H1 (cell line): ENCODE results near the gene ALPI. TPM values are rescaled to one million over a fixed set of nuclear protein-coding genes. Genes with fewer than 3 reads are reported as not detected.
A peak's percentile ranks its signal among the peaks of the same experiment; 100 is the strongest.

ENCODE experiments used
- CTCF ChIA-PET: fragments of 300-600 bp; sonication (Branson Sonifier 250); formaldehyde crosslinking; loops from one replicate; lab custom pipeline; 2021; ENCODE audit not compliant: partially characterized antibody; lab: Charles Lee
- POLR2A ChIA-PET: fragments of 300-600 bp; sonication (Branson Sonifier 250); formaldehyde crosslinking; loops from one replicate; lab custom pipeline; 2021; ENCODE audit warnings: inconsistent platforms; ENCODE audit not compliant: partially characterized antibody; lab: Charles Lee
- DNase-seq, 2 experiments: peaks; one replicate each; pipeline versions ENCODE4 v3.0.0 to v3.0.0-alpha.2; 2010 to 2022; ENCODE audit warnings: low spot score in 2 of 2, low read depth in 1 of 2, mixed read lengths in 1 of 2
- FAIRE-seq: peaks from 2 replicates; lab custom pipeline; 2011; peaks lifted over from hg19 to GRCh38; lab: Jason Lieb, UNC
- H2AFZ ChIP-seq: 2 replicates; pipeline ENCODE4 v1.8.1; 2012; ENCODE audit warnings: low read length, inconsistent platforms
- H2AK5ac ChIP-seq: 2 replicates; pipeline ENCODE4 v1.6.1; 2013; ENCODE audit warnings: low read depth, low read length
- H2BK120ac ChIP-seq: replicated peaks from 2 replicates; pipeline ENCODE3; 2013; ENCODE audit warnings: low read depth, low read length, inconsistent platforms
- H2BK12ac ChIP-seq: 2 replicates; pipeline ENCODE4 v1.6.1; 2013; ENCODE audit warnings: low read depth, low read length
- H2BK15ac ChIP-seq: 2 replicates; pipeline ENCODE4 v1.6.1; 2013; ENCODE audit warnings: low read length
- H2BK20ac ChIP-seq: 2 replicates; pipeline ENCODE4 v1.6.1; 2013; ENCODE audit warnings: low read length
- H2BK5ac ChIP-seq: 2 replicates; pipeline ENCODE4 v1.6.1; 2013; ENCODE audit warnings: low read depth, low read length
- H3K14ac ChIP-seq: 2 replicates; pipeline ENCODE4 v1.6.1; 2013; ENCODE audit warnings: inconsistent platforms; ENCODE audit not compliant: insufficient read length
- H3K18ac ChIP-seq: 2 replicates; pipeline ENCODE4 v1.6.1; 2013; ENCODE audit warnings: low read length; ENCODE audit errors: extremely low read depth
- H3K23ac ChIP-seq: 2 replicates; pipeline ENCODE4 v1.6.1; 2013; ENCODE audit warnings: inconsistent platforms; ENCODE audit not compliant: insufficient read length
- H3K23me2 ChIP-seq: 2 replicates; pipeline ENCODE4 v1.6.1; 2013; ENCODE audit warnings: low read depth, low read length
- H3K27ac ChIP-seq: 2 replicates; pipeline ENCODE4 v1.6.1; 2011; ENCODE audit warnings: low read depth, low read length, inconsistent platforms
- H3K27me3 ChIP-seq, 4 experiments: replicated peaks in 1 of 4; 1 replicate in 1 of 4; 2 replicates in 3 of 4; pipeline versions ENCODE4 v1.6.1 to v1.8.1; 2011 to 2013; ENCODE audit warnings: low read length in 3 of 4, mild to moderate bottlenecking in 3 of 4, inconsistent platforms in 2 of 4, mixed read lengths in 2 of 4, moderate library complexity in 1 of 4; ENCODE audit not compliant: control insufficient read depth in 3 of 4, insufficient read depth in 3 of 4; ENCODE audit errors: extremely low read depth in 1 of 4
- H3K36me3 ChIP-seq, 4 experiments: 2 replicates each; pipeline versions ENCODE4 v1.6.1 to v1.8.1; 2011 to 2013; ENCODE audit warnings: mild to moderate bottlenecking in 4 of 4, low read length in 3 of 4, moderate library complexity in 2 of 4, control low read depth in 1 of 4, inconsistent platforms in 1 of 4; ENCODE audit not compliant: insufficient read depth in 4 of 4, control insufficient read depth in 2 of 4
- H3K4ac ChIP-seq: replicated peaks from 2 replicates; pipeline ENCODE3; 2013; ENCODE audit warnings: low read length, low read depth, mixed read lengths, inconsistent platforms; ENCODE audit not compliant: insufficient read length
- H3K4me1 ChIP-seq, 4 experiments: replicated peaks in 1 of 4; 1 replicate in 1 of 4; 2 replicates in 3 of 4; pipeline versions ENCODE4 v1.6.1 to v1.8.1; 2011 to 2013; ENCODE audit warnings: low read length in 3 of 4, inconsistent platforms in 2 of 4, mixed read lengths in 1 of 4; ENCODE audit not compliant: insufficient read depth in 4 of 4, control insufficient read depth in 3 of 4
- H3K4me2 ChIP-seq, 2 experiments: 2 replicates each; pipeline versions ENCODE4 v1.6.1 to v1.8.1; 2011 to 2013; ENCODE audit warnings: low read depth in 2 of 2, low read length in 2 of 2, control low read depth in 1 of 2, inconsistent platforms in 1 of 2, mild to moderate bottlenecking in 1 of 2; ENCODE audit not compliant: insufficient read depth in 1 of 2
- H3K4me3 ChIP-seq, 4 experiments: fragments of 200-600, 300-600 bp in 1 of 4; sonication (generic), shearing (Covaris generic), sonication (Bioruptor Twin) in 1 of 4; 2 replicates each; pipeline versions ENCODE4 v1.5.1 to v1.8.1; 2011 to 2016; ENCODE audit warnings: low read length in 4 of 4, low read depth in 3 of 4, control low read depth in 2 of 4, inconsistent platforms in 2 of 4, mild to moderate bottlenecking in 2 of 4, mixed read lengths in 1 of 4, moderate library complexity in 1 of 4; ENCODE audit not compliant: insufficient read depth in 2 of 4; ENCODE audit errors: extremely low read depth in 1 of 4
- H3K56ac ChIP-seq: replicated peaks from 2 replicates; pipeline ENCODE3; 2013; ENCODE audit warnings: low read depth, mild to moderate bottlenecking, mixed read lengths, low read length, inconsistent platforms; ENCODE audit not compliant: insufficient read length
- H3K79me1 ChIP-seq: 2 replicates; pipeline ENCODE4 v1.6.1; 2013; ENCODE audit warnings: low read depth, low read length, control low read depth
- H3K79me2 ChIP-seq, 2 experiments: 2 replicates each; pipeline versions ENCODE4 v1.6.1 to v1.8.1; 2012 to 2013; ENCODE audit warnings: low read length in 2 of 2, mild to moderate bottlenecking in 2 of 2, inconsistent platforms in 1 of 2; ENCODE audit not compliant: insufficient read depth in 2 of 2, control insufficient read depth in 1 of 2
- H3K9ac ChIP-seq, 4 experiments: replicated peaks in 1 of 4; 1 replicate in 1 of 4; 2 replicates in 3 of 4; pipeline versions ENCODE4 v1.6.1 to v1.8.1; 2011 to 2013; ENCODE audit warnings: low read depth in 3 of 4, low read length in 3 of 4, control low read depth in 2 of 4, mild to moderate bottlenecking in 2 of 4, moderate library complexity in 2 of 4, inconsistent platforms in 1 of 4; ENCODE audit errors: extremely low read depth in 1 of 4
- H3K9me3 ChIP-seq, 2 experiments: 2 replicates each; pipeline versions ENCODE4 v1.6.1 to v1.8.1; 2012 to 2013; ENCODE audit warnings: mild to moderate bottlenecking in 2 of 2, moderate library complexity in 2 of 2, control low read depth in 1 of 2, inconsistent platforms in 1 of 2, low read depth in 1 of 2, low read length in 1 of 2, mixed read lengths in 1 of 2; ENCODE audit not compliant: insufficient read depth in 2 of 2
- H4K20me1 ChIP-seq, 2 experiments: replicated peaks in 1 of 2; 2 replicates each; pipeline versions ENCODE3 to v1.8.1; 2011 to 2013; ENCODE audit warnings: inconsistent platforms in 2 of 2, low read length in 2 of 2, mild to moderate bottlenecking in 1 of 2; ENCODE audit not compliant: insufficient read depth in 2 of 2, control insufficient read depth in 1 of 2
- H4K5ac ChIP-seq: 2 replicates; pipeline ENCODE4 v1.6.1; 2013; ENCODE audit warnings: low read length, low read depth, mixed read lengths, inconsistent platforms; ENCODE audit not compliant: insufficient read length
- H4K8ac ChIP-seq: 2 replicates; pipeline ENCODE4 v1.8.0; 2013; ENCODE audit warnings: mild to moderate bottlenecking, moderate library complexity, low read length, inconsistent platforms; ENCODE audit not compliant: insufficient read depth; ENCODE audit errors: extremely low read depth
- H4K91ac ChIP-seq: replicated peaks from 2 replicates; pipeline ENCODE3; 2013; ENCODE audit warnings: low read length, mixed read lengths, inconsistent platforms; ENCODE audit not compliant: insufficient read length
- HDAC2 ChIP-seq, 2 experiments: fragments of 300-600 bp in 1 of 2; sonication (generic) in 1 of 2; IDR thresholded peaks; 2 replicates each; pipeline ENCODE4 v1.6.1; 2011 to 2012; ENCODE audit warnings: low read depth in 2 of 2, low read length in 2 of 2, mild to moderate bottlenecking in 2 of 2, moderate library complexity in 2 of 2, borderline replicate concordance in 1 of 2, inconsistent platforms in 1 of 2
- RAD21 ChIP-seq, 2 experiments: IDR thresholded peaks in 1 of 2; conservative IDR thresholded peaks in 1 of 2; 2 replicates each; pipeline ENCODE4 v1.6.1; 2011; ENCODE audit warnings: low read depth in 2 of 2, low read length in 2 of 2, improper control_type of control experiment in 1 of 2, inconsistent platforms in 1 of 2, mild to moderate bottlenecking in 1 of 2, moderate library complexity in 1 of 2
- TAF1 ChIP-seq: IDR thresholded peaks from 2 replicates; pipeline ENCODE4 v1.6.1; 2011; ENCODE audit warnings: mild to moderate bottlenecking, low read depth, low read length
- TAF7 ChIP-seq: optimal IDR thresholded peaks from 2 replicates; pipeline ENCODE3; 2011; ENCODE audit warnings: low read depth, mild to moderate bottlenecking, inconsistent platforms, low read length, moderate library complexity, borderline replicate concordance
- WGBS, 2 experiments: shearing (Covaris generic) in 1 of 2; methylation state at CpG; one replicate each; pipeline versions ENCODE4 v1.1.6 to v1.1.7; 2013 to 2015; ENCODE audit warnings: low lambda C conversion rate in 2 of 2, mixed read lengths in 2 of 2, inconsistent platforms in 1 of 2, low coverage in 1 of 2, missing lambda C conversion rate in 1 of 2; ENCODE audit not compliant: insufficient replicate concordance in 2 of 2, insufficient coverage in 1 of 2, insufficient read length in 1 of 2; ENCODE audit errors: extremely low coverage in 1 of 2, missing lambda C conversion rate in 1 of 2; 5-methylcytosine and 5-hydroxymethylcytosine counted together
- polyA plus RNA-seq, 7 experiments: library from polyadenylated mRNA; depleted of rRNA in 3 of 7; stranded (reverse) in 5 of 7; unstranded in 2 of 7; fragments of >200 nt in 5 of 7; fragments of 200-250 nt in 2 of 7; gene quantifications; 1 replicate in 5 of 7; 2 replicates in 1 of 7; 4 replicates in 1 of 7; pipeline versions ENCODE4 v1.2.1 to v1.2.3, GENCODE V29; 2011 to 2013; ENCODE audit warnings: missing spikeins in 2 of 7, mixed read lengths in 2 of 7
- total RNA-seq: library from RNA; stranded (reverse); fragmentation: NEBNext Ultra II Directional; extraction: Animal tissue kit (Norgen Biotek cat#: 25700); gene quantifications from 2 replicates; pipeline ENCODE4 v1.2.1, GENCODE V29; 2021
- TF ChIP-seq, protein P1 (sequence below): IDR thresholded peaks from 2 replicates; pipeline ENCODE4 v1.6.1; 2011; ENCODE audit warnings: low read length, improper control_type of control experiment
- TF ChIP-seq, protein P2 (sequence below): IDR thresholded peaks from 2 replicates; pipeline ENCODE4 v1.6.1; 2012; ENCODE audit warnings: inconsistent platforms

Gene ALPI
- total and polyA plus RNA-seq, 2 of the 8 experiments (the other 6 are each of a cell fraction or from before 2014, with no cell fraction given): not detected

DNA sequence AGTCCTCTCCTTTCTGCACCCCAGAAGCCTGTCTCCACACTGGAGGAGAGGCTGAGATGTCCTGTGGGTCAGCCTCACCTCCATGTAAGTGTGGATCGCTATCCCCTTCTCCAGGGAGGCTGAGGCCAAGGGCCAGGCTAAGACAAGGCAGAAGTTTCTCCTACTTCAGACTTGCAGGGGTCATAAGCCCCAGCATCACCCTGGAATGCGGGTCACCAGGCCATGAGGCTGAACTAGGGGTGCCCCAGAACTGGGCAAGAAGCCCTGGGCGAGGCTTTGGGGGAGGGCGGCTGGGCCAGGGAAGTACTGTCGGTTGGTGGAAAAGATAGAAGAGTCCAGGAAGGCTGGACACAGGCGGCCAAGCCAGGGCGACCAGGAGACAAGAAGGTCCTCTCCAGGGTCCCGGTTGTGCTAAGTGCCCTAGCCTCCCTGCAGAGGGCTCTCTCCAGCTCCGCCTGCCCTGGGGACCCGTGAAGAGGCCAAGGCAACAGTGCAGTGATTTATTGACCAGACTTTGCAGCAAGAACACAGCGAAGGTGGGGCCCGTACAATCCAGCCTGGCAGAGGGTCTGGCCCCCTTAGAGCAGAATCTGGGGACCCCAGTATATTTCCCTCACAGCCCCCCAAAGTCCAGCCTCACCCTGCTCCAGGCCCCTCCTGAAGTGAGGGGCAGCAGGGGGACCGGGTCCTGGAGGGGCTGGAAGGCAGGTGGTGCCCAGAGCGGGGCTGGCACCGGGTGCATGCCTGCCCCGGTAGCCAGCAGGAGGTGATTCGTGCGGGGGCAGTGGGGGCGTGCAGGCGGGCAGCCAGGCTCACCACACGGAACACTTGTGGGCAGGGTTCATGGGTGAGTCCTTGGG lies 23.6 kb downstream of the ALPI start:
- WGBS, 2 experiments: 83% methylated on average over 19 of the region's 21 CpGs; no CpG with 5 or more reads in 1 of the 2 experiments
- Histone ChIP-seq H2AFZ (no peak overlapping the region), H3K4me2 (no peak overlapping the region), H3K4me3 (no peak overlapping the region), H2BK20ac (no peak overlapping the region), H3K79me2 (no peaks in the 10 kb centered on the region), H3K4ac (no peak overlapping the region), H3K18ac (no peak overlapping the region), H3K36me3 (no peaks in the 10 kb centered on the region), H4K20me1 (peaks cover 2 to 8% of the 10 kb centered on the region in 2 experiments), H2BK5ac (no peak overlapping the region), H4K5ac (no peak overlapping the region), H2BK12ac (no peak overlapping the region), H2BK120ac (no peak overlapping the region), H3K9ac (no peak overlapping the region), H2AK5ac (no peak overlapping the region), H3K23me2 (no peaks in the 10 kb centered on the region), H4K91ac (no peak overlapping the region), H2BK15ac (no peak overlapping the region), H3K9me3 (no peaks in the 10 kb centered on the region), H3K14ac (no peak overlapping the region), H4K8ac (no peak overlapping the region), H3K4me1 (no peaks in the 10 kb centered on the region; a peak in 1 of 7 replicates), H3K27ac (no peak overlapping the region), H3K23ac (no peak overlapping the region), H3K27me3 (peaks cover 7 to 11% (median 8%) of the 10 kb centered on the region in 4 experiments), H3K79me1 (no peaks in the 10 kb centered on the region), H3K56ac (no peak overlapping the region)
- CTCF ChIA-PET: interaction anchor here (0.5 to 1.0 kb wide), 2 partner anchors 13 to 502 kb away, joined by 3 to 4 read pairs; no protein-coding TSS in a partner anchor
- FAIRE-seq: no peak
- POLR2A ChIA-PET: no interaction called here
- no peak for DNase-seq
- TF ChIP-seq RAD21 (IDR thresholded peaks at IDR 0.05 in 1 of 2, conservative IDR thresholded peaks at IDR 0.05 in 1 of 2; ENCODE audit: low read depth in 2 of 2, low read length in 2 of 2) (peak in 1 of 2 experiments; percentile 26; a peak in 1 of 4 replicates), HDAC2 (IDR thresholded peaks at IDR 0.05; ENCODE audit: borderline replicate concordance in 1 of 2, low read depth in 2 of 2, low read length in 2 of 2) (no peak), TAF1 (no peak), TAF7 (no peak)
- TF ChIP-seq, protein P1, sequence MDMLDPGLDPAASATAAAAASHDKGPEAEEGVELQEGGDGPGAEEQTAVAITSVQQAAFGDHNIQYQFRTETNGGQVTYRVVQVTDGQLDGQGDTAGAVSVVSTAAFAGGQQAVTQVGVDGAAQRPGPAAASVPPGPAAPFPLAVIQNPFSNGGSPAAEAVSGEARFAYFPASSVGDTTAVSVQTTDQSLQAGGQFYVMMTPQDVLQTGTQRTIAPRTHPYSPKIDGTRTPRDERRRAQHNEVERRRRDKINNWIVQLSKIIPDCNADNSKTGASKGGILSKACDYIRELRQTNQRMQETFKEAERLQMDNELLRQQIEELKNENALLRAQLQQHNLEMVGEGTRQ: no peak
- TF ChIP-seq, protein P2, sequence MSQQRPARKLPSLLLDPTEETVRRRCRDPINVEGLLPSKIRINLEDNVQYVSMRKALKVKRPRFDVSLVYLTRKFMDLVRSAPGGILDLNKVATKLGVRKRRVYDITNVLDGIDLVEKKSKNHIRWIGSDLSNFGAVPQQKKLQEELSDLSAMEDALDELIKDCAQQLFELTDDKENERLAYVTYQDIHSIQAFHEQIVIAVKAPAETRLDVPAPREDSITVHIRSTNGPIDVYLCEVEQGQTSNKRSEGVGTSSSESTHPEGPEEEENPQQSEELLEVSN: no peak
